IPS-11a (cell line): ENCODE measurements around the gene OR2T3.
"Not testable (repeated sequence)": the region's sequence is repeated elsewhere in the genome, so short reads cannot be mapped to it uniquely, and the experiment has no call there.

Experiments
- H3K4me3 ChIP-seq: one replicate; pipeline ENCODE4 v1.5.1; 2013; ENCODE audit warnings: low read depth, low read length, control low read depth

OR2T3 gene, protein sequence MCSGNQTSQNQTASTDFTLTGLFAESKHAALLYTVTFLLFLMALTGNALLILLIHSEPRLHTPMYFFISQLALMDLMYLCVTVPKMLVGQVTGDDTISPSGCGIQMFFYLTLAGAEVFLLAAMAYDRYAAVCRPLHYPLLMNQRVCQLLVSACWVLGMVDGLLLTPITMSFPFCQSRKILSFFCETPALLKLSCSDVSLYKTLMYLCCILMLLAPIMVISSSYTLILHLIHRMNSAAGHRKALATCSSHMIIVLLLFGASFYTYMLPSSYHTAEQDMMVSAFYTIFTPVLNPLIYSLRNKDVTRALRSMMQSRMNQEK

DNA sequence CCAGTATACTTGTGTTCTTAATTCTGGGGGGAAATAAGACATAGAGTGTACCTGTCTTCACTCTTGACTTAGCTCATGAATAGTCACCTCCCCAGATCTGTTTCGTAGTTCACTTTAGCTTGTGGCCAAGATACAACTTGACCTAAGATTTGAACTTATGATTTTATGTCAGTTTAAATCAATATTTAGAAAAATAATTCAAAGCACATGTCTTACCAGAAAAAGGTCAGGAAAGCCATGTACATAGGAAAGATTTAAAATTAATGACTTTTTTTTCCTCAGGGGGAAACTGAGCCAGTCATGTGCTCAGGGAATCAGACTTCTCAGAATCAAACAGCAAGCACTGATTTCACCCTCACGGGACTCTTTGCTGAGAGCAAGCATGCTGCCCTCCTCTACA lies at the start of gene OR2T3:
Gene OR2T3, plus strand, starts transcription at position 301 of the 400 bp plus-strand sequence. Its CDS starts 0 bp downstream, at position 301.
- not testable (repeated sequence) for H3K4me3 ChIP-seq

DNA sequence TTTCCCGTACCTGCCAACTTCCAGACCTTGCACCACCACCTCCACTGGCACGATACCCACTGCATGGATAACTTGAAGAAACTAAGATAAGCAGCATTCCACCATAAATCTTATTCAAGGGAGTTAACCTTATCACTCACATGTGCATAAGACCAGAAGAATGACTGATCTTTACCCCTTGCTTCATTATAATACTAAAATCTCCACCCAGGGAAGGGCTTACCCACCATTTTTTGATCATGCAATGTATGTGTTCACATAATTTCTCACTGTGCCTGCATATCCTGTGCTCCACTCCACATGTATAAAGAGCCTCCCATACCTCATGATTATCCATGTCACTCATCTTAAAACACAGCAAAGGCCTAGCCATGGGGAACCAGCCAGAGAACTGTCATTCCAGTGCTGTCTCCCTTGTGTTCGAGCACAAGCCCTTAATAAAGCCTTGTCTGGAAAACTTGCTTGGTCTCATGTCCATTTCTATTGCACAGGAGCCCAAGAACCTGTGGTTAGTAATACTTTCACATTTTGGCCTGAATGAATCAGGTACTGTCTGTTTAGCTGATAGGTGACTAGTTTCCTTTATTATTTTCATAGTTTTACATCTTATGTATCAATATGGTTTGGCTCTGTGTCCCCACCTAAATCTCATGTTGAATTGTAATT lies 45.5 kb upstream of the OR2T3 start:
- H3K4me3 ChIP-seq = not testable (repeated sequence)

- H3K4me3 ChIP-seq = not testable (repeated sequence)
Measured at GRCh38 chr1:248428192-248428533, 45.0 kb upstream of the OR2T3 start.

- H3K4me3 ChIP-seq = not testable (repeated sequence)
Measured at GRCh38 chr1:248431683-248432082, 41.5 kb upstream of the OR2T3 start.

DNA sequence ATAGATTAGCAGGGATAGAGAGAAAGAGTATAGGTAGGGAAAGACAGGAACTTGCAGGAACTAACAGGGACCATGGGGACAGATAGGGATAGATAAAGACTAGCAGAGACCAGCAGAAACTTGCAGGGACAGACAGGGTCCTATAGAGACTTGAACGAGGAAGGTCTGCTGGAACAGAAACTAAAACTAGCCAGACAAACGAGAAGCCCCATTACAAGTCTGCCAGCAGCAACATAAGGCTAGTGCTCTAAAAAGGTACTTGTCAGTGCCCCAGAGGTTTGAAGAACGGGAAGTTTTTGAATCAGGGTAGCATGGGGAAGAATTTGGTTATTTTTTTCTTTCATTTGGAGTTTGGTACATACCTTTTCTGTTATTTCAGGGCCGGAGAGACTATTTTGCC lies 41.0 kb upstream of the OR2T3 start:
- H3K4me3 ChIP-seq = not testable (repeated sequence)

- not testable (repeated sequence) for H3K4me3 ChIP-seq
Measured at GRCh38 chr1:248433811-248434415, 39.2 kb upstream of the OR2T3 start.

DNA sequence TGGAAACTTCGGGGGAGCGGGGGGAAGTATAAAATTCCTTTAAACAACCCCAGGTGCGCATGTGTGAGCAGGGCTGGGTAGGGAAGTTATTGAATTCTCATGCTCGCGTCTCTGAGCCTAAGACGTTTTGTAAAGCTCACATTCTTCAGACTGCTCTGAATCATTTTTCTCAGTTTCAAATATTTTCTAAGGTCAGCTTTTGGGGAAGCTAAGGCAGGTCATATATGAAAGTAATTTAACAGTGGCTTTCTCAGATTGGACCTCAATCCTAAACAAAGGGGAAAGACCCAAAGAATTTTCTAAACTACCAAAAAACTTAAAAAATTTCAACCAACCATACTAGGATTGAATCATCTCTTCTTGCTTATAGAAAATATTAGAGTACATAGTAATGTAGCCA lies 38.2 kb upstream of the OR2T3 start:
- H3K4me3 ChIP-seq = not testable (repeated sequence)

DNA sequence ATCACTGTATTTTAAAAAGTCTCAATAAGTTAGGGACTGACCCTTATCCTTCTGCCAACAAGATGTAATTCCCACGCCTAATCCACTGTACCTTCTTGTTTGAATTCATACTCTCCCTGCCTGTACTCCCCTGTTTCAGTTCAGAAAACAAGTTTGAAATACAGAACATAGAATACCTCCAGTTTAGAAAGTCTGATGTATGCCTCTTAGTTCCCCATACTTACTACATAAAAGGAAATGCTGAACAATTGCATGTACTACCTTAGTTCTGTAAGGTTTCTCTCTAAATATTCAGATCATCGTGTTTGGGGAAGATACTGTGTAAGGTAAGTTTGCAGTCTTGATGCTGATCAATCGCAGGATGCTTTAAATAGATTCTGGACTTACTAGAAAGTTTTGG lies 36.8 kb upstream of the OR2T3 start:
- not testable (repeated sequence) for H3K4me3 ChIP-seq

- H3K4me3 ChIP-seq = not testable (repeated sequence)
Measured at GRCh38 chr1:248438668-248439067, 34.5 kb upstream of the OR2T3 start.

DNA sequence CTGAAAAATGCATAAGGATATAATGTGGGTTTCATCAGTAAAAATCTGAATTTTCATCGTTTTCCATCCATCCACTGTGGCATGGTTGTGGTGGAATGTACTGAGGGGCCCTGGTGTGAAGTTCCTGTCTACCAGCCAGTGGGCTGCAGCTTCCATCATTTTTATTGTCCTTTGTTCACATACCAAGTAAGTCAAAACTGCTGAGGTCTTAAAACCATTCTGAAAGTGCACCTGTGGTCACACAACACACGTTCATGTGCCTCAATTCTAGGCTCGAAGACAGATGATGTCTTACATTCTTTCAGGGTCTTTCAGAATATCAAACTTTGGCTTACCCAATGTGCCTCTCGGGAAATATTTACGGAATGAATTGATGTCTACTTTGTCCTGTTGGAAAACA lies 33.9 kb upstream of the OR2T3 start:
- H3K4me3 ChIP-seq = not testable (repeated sequence)

DNA sequence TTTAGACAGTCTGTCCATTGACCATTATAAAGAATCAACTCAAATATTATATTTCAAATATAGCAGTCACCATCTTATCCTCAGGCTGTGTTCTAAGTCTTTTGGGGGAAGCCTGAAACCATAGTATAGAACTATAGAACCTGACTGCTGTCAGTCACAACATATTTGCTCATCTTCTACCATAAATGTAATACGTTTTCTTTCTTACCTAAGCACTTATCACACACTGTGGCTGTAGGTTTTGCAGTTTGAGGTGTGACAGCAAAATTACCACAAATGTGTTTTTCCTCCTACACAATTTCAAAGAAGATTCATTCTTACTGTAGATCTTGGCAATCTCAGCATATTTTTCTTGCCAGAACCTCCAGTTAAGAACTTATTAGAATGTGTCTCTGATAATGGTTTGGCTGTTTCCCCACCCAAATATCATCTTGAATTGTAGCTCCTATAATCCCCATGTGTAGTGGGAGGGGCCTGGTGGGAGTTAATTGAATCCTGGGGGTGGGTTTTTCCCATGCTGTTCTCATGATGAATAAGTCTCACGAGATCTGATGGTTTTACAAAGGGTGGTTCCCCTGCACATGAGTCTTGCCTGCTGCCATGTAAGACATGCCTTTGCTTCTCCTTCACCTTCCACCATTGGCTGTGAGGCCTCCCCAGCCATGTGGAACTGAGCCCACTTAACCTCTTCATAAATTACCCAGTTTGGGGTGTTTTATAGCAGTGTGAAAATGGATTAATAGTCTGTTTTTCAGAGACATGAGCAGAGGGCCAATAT lies 30.5 kb upstream of the OR2T3 start:
- not testable (repeated sequence) for H3K4me3 ChIP-seq

- H3K4me3 ChIP-seq = not testable (repeated sequence)
Measured at GRCh38 chr1:248444603-248445002, 28.5 kb upstream of the OR2T3 start.

- H3K4me3 ChIP-seq = not testable (repeated sequence)
Measured at GRCh38 chr1:248445399-248445798, 27.8 kb upstream of the OR2T3 start, which contains the start of gene OR2T2. OR2T2 (plus strand) TSS chr1:248445637; CDS start chr1:248452798, 7,161 bp downstream.

- not testable (repeated sequence) for H3K4me3 ChIP-seq
Measured at GRCh38 chr1:248448409-248449074, 24.6 kb upstream of the OR2T3 start.

DNA sequence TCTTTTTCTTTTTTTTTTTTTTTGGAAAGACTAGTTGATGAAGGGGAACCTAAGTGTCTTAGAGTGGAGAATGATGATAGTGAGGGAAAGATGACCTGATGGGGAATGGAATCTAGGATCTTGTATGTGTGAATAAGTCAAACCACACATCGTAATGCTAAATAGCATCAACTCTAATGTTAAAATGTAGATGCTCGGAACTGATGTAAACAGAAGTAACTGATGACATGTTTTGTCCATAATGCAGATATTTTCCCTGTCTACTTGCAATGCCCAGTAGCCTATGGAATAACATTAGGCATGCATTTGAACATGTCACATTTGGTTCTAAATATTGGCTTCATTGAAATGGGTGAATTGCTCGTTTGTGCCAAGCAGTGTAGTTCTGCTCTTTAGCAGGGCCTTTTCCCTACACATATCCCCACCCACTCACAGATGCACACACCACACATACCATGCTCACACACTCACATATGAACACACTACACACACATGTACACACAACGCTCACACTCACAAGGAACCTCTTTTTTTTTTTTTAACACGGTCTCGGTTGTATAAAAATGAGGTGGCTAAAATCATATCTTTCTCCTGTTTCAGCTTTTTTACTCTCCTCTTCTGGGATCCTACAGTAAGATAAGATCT lies 23.2 kb upstream of the OR2T3 start:
- not testable (repeated sequence) for H3K4me3 ChIP-seq

DNA sequence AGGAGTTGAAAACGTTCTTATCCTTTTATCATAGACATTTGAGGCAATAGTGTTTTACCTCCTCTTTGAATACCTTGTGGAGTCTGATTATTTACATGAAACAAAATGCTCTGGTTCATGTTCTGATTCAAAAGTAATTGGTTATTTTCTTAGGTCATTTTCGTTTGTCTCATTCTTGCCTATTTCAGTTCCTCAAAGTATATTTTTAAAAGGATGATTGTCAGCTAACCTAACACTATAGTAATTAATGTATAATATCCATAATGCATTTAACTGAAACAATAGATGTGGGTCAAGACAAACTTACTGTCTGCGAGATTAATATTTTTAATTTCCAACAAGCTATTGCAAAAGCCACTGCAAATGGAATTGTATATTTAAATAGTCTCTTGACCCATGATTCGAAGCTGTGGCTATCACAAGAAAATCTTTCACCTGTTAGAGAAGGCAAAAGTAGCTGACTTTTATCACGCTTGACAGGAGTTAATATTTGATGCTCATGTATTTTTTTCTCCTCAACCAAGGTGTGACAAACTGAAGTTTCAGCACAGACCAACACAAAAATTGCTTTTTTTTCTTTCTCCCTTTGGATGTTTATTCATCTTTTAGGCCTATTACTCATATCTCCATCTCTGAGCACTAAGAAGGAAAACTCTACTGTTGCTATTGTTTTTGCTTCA lies 22.5 kb upstream of the OR2T3 start:
- H3K4me3 ChIP-seq = not testable (repeated sequence)

DNA sequence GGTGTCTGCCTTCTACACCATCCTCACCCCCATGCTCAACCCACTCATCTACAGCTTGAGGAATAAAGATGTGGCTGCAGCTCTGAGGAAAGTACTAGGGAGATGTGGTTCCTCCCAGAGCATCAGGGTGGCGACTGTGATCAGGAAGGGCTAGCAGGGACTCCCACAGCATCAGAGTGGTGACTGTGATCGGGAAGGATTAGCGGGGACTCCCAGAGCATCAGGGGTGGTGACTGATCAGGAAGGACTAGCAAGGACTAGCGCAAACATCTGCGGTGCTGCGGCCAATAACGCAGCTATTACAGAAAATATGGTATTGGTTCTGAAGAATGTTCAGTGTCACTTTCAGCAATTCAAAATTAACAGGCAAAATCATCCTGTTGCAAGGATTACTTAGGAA lies 19.5 kb upstream of the OR2T3 start:
- not testable (repeated sequence) for H3K4me3 ChIP-seq

GRCh38 chr1:248455045-248455444 lies 18.1 kb upstream of the OR2T3 start:
- H3K4me3 ChIP-seq = not testable (repeated sequence)

DNA sequence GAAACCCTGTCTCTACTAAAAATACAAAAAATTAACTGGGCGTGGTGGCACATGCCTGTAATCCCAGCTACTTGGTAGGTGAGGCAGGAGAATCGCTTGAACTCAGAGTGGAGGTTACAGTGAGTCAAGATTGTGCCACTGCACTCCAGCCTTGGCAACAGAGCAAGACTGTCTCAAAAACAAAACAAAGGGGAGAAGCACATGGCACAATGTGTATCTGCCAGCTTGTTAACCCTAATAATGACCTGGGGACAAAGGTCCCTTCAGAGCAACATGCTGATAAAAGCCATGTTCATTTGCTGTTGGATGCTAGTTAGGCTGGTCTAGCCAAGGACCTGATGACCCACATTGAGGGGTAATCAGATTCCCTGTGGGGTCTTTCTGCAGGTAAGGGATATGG lies 16.5 kb upstream of the OR2T3 start:
- H3K4me3 ChIP-seq = not testable (repeated sequence)

GRCh38 chr1:248459117-248459516 lies 14.0 kb upstream of the OR2T3 start:
- H3K4me3 ChIP-seq = not testable (repeated sequence)
